Activated CD8-positive, alpha-beta T cell treated with anti-CD3 and anti-CD28 coated beads, Interleukin-2, amount 10 ng/mL, durations not matched to agents 7 days and 5 days (primary cell): ENCODE measurements around the gene KLHDC8A. TPM values are rescaled to one million over a fixed set of nuclear protein-coding genes. Genes with fewer than 3 reads are reported as not detected.

Source experiments
- ATAC-seq: fragments of 150-1000 bp; cut with Tn5 transposase; one replicate; pipeline ENCODE4 v1.10.0; 2021; ENCODE audit warnings: moderate library complexity
- CTCF ChIA-PET: fragments of 350-600 bp; sonication (Branson Sonifier 250); formaldehyde crosslinking; loops from one replicate; lab custom pipeline; 2021; ENCODE audit warnings: antibody characterized with exemption; lab: Charles Lee
- POLR2A ChIA-PET: fragments of 350-600 bp; sonication (Branson Sonifier 250); formaldehyde crosslinking; loops from one replicate; lab custom pipeline; 2021; ENCODE audit warnings: antibody characterized with exemption; lab: Charles Lee
- DNase-seq: peaks from one replicate; pipeline ENCODE4 v3.0.0-alpha.2; 2020
- H3K27ac Mint-ChIP-seq: one replicate; pipeline ENCODE4 v1.8.0; 2021; ENCODE audit warnings: mild to moderate bottlenecking, mixed read lengths
- H3K27me3 Mint-ChIP-seq: one replicate; pipeline ENCODE4 v1.8.0; 2021; ENCODE audit warnings: low read depth, mixed read lengths
- H3K36me3 Mint-ChIP-seq: one replicate; pipeline ENCODE4 v1.8.0; 2021; ENCODE audit warnings: low read depth, mixed read lengths
- H3K4me1 Mint-ChIP-seq: one replicate; pipeline ENCODE4 v1.8.0; 2021; ENCODE audit warnings: low read depth, mixed read lengths
- H3K4me3 Mint-ChIP-seq: one replicate; pipeline ENCODE4 v1.8.0; 2021; ENCODE audit warnings: mild to moderate bottlenecking, mixed read lengths
- H3K9me3 Mint-ChIP-seq: one replicate; pipeline ENCODE4 v1.8.0; 2022; ENCODE audit warnings: mixed read lengths; ENCODE audit not compliant: insufficient read depth
- total RNA-seq, 2 experiments: library from RNA; stranded (reverse); gene quantifications; one replicate each; pipeline ENCODE4 v1.2.3, GENCODE V29; 2021

Gene KLHDC8A
- total RNA-seq, 2 experiments from 2014 or later = not detected

DNA sequence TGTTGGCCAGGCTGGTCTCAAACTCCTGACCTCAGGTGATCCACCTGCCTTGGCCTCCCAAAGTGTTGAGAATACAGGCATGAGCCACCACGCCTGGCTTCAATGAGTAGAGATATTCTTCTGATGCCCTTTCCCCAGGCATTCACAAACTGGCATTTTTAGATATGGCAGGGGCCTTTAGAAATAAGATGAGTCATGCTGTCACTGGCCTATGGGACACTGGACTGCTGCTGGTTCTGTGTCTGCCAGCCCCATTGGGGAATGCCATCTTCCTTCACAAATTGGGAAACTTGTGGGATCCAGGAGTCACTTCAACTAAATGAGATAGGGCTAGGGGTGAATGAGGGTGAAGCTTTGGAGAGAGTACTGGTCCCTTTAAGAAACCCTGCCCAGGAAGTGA lies 16.0 kb downstream of the KLHDC8A start:
- Mint-ChIP-seq H3K4me1 (peaks cover 13% of the 10 kb centered on the region), H3K4me3 (no peak overlapping the region), H3K27ac (no peak overlapping the region), H3K27me3 (peaks cover 55% of the 10 kb centered on the region), H3K9me3 (no peaks in the 10 kb centered on the region), H3K36me3 (no peaks in the 10 kb centered on the region)
- CTCF ChIA-PET = interaction anchor here (0.7 to 2.1 kb wide), 3 partner anchors 67 to 184 kb away, joined by 3 to 9 read pairs (median 7); no protein-coding TSS in a partner anchor
- POLR2A ChIA-PET = no interaction called here
- DNase-seq (no peak), ATAC-seq (no peak)

DNA sequence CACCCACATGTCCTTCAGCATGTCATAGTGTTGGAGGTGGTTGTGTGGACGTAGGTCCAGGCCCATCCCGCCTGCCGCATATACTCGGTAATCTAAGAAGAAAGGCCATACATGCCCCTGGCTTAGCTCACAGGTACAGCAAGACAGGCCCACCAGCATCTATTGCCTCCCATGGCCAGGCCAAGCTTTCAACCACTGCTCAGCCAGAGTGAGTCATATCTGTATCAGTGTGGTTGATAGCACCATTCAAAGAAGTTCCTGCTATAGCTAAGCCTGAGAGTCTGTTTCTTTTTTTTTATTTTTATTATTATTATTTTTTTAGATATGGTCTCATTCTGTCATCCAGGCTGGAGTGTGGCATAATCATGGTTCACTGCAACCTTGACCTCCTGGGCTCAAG lies 17.0 kb downstream of the KLHDC8A start:
- Mint-ChIP-seq H3K27me3 (peaks cover 47% of the 10 kb centered on the region), H3K27ac (no peak overlapping the region), H3K4me1 (peaks cover 13% of the 10 kb centered on the region), H3K36me3 (no peaks in the 10 kb centered on the region), H3K4me3 (no peak overlapping the region), H3K9me3 (no peaks in the 10 kb centered on the region)
- peak; percentile 51 for ATAC-seq
- ChIA-PET POLR2A (interaction anchor here (0.9 kb wide), 1 partner anchor 9 kb away, joined by 3 read pairs; no protein-coding TSS in a partner anchor), CTCF (interaction anchor here (0.9 to 2.1 kb wide), 6 partner anchors 14 to 278 kb away, joined by 3 to 9 read pairs (median 5); no protein-coding TSS in a partner anchor)
- DNase-seq = peak; percentile 38

DNA sequence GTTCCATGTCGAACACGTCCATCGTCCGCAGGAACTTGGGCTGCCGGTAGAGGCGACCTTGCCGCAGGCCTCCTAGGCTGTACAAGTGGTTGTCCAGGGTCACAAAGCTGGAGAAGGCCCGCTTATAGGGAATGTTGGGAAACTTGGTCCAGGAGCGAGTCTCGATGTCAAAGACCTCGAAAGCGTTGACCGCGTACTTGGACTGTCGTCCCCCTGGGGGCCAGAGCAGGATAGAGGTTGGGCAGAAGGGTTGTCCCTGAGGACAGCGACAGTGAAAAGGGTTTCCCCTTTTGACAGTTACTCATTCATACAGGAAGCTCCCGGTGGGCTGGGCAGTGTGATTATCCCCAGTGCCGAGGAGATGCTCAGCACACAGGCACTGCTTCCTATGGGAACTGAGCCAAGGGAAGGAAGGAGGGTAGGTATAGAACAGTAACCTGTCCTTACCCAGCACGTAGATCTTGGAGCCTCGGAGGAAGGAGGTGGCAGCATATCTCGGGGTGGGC lies 17.5 kb downstream of the KLHDC8A start:
- Mint-ChIP-seq H3K36me3 (no peaks in the 10 kb centered on the region), H3K9me3 (no peaks in the 10 kb centered on the region), H3K27me3 (peaks cover 45% of the 10 kb centered on the region), H3K4me1 (peaks cover 13% of the 10 kb centered on the region), H3K4me3 (no peak overlapping the region), H3K27ac (no peak overlapping the region)
- ATAC-seq (no peak), DNase-seq (no peak)
- CTCF ChIA-PET = interaction anchor here (0.7 to 2.1 kb wide), 7 partner anchors 14 to 278 kb away, joined by 3 to 9 read pairs (median 5); no protein-coding TSS in a partner anchor
- POLR2A ChIA-PET = interaction anchor here (0.9 kb wide), 1 partner anchor 10 kb away, joined by 3 read pairs; no protein-coding TSS in a partner anchor

DNA sequence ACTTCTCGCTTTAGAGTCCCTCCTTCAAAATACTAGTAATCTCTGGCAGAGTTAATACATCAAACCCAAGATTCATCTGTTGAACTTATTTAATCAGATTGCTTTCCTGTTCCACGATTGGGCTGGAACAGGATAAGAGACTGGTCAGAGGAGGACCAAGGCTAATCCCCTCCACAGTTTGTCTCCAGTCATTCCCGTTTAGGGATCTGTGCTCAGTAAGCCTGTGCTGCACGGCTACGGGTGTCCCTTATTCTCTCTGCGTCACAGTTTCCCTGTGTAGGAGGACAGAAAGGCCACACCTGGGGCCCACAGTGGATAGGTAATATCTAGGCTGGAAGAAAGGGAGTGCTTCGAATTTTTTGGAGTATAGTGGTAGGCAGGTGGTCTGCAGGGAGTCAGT lies 18.7 kb downstream of the KLHDC8A start:
- H3K27me3 Mint-ChIP-seq = peaks cover 46% of the 10 kb centered on the region
- ATAC-seq (no peak), DNase-seq (no peak)
- peaks cover 13% of the 10 kb centered on the region for H3K4me1 Mint-ChIP-seq
- no peaks in the 10 kb centered on the region for H3K36me3 Mint-ChIP-seq
- no peaks in the 10 kb centered on the region for H3K9me3 Mint-ChIP-seq
- POLR2A ChIA-PET = no interaction called here
- CTCF ChIA-PET = interaction anchor here (1.4 to 25.3 kb wide), 7 partner anchors 14 to 185 kb away, joined by 7 to 1266 read pairs (median 41); partner anchors contain the start of gene NUAK2
- H3K4me3 Mint-ChIP-seq = no peak overlapping the region
- H3K27ac Mint-ChIP-seq = no peak overlapping the region

DNA sequence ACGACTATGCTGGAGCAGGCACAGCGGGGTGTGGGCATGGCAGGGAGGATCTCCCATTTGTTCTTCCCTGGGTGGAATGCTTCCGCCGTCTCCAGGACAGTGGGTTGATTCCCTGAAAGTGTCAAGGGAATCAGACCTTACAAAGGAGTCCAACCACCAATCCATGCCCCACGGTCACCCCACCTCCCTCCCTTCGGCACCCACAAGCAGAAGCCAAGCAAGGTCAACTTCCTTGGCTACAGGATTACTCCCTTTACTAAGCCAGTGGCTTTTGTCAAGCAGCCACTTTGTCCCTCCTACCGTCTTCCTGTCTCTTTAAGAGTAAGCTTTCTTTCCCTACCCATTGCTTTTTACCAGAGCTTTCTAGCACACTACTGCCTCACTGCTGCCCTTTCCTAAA lies 19.2 kb downstream of the KLHDC8A start:
- no peak for DNase-seq
- Mint-ChIP-seq H3K27ac (no peak overlapping the region), H3K4me3 (no peak overlapping the region), H3K4me1 (peaks cover 13% of the 10 kb centered on the region), H3K36me3 (no peaks in the 10 kb centered on the region), H3K9me3 (no peaks in the 10 kb centered on the region), H3K27me3 (peaks cover 41% of the 10 kb centered on the region)
- POLR2A ChIA-PET = no interaction called here
- ATAC-seq = no peak
- CTCF ChIA-PET = interaction anchor here (1.0 to 25.3 kb wide), 14 partner anchors 12 to 295 kb away, joined by 3 to 1266 read pairs (median 11); partner anchors contain the start of genes ELK4 and NUAK2

DNA sequence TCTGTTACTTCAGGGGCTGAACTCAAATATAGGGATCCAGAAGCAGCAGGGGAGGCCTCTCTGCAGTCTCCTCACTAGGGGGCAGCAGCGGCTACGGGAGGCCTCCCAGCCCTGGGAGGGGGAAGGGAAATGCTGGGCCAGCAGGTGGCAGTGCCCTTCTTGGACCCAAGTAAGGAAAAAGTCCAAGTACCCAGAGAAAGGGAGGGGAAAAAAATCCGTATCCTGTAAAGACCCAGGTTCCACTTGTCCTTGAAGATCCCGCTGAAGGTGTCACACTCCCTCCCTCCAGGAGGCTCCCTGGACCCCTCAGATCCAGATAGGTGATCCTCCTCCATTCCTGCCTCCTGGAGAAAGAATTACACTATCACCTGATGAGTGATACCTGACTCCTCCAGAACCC lies 21.0 kb downstream of the KLHDC8A start:
- CTCF ChIA-PET = interaction anchor here (0.6 to 25.3 kb wide), 27 partner anchors 10 to 323 kb away, joined by 3 to 1266 read pairs (median 5); partner anchors contain the start of gene NUAK2
- Mint-ChIP-seq H3K4me3 (no peak overlapping the region), H3K9me3 (no peaks in the 10 kb centered on the region), H3K36me3 (no peaks in the 10 kb centered on the region), H3K27me3 (peaks cover 38% of the 10 kb centered on the region), H3K27ac (no peak overlapping the region), H3K4me1 (peaks cover 11% of the 10 kb centered on the region)
- POLR2A ChIA-PET = no interaction called here
- peak; percentile 90 for ATAC-seq
- DNase-seq = peak; percentile 84

GRCh38 chr1:205332015-205332791 lies 24.5 kb downstream of the KLHDC8A start:
- ATAC-seq (no peak), DNase-seq (no peak)
- Mint-ChIP-seq H3K9me3 (no peaks in the 10 kb centered on the region), H3K4me3 (no peak overlapping the region), H3K36me3 (no peaks in the 10 kb centered on the region), H3K4me1 (no peaks in the 10 kb centered on the region), H3K27ac (no peak overlapping the region), H3K27me3 (peaks cover 38% of the 10 kb centered on the region)
- ChIA-PET CTCF (interaction anchor here (1.7 to 25.3 kb wide), 3 partner anchors 21 to 153 kb away, joined by 6 to 1266 read pairs (median 7); no protein-coding TSS in a partner anchor), POLR2A (no interaction called here)

GRCh38 chr1:205330150-205330549 lies 26.6 kb downstream of the KLHDC8A start:
- POLR2A ChIA-PET = no interaction called here
- CTCF ChIA-PET = interaction anchor here (0.9 to 25.3 kb wide), 2 partner anchors 24 to 46 kb away, joined by 4 to 1266 read pairs; no protein-coding TSS in a partner anchor
- Mint-ChIP-seq H3K4me3 (no peak overlapping the region), H3K36me3 (no peaks in the 10 kb centered on the region), H3K27me3 (peaks cover 44% of the 10 kb centered on the region), H3K27ac (no peak overlapping the region), H3K4me1 (peaks cover 4% of the 10 kb centered on the region), H3K9me3 (no peaks in the 10 kb centered on the region)
- DNase-seq = no peak
- ATAC-seq = no peak

- ChIA-PET POLR2A (no interaction called here), CTCF (interaction anchor here (0.9 to 25.3 kb wide), 2 partner anchors 24 to 45 kb away, joined by 4 to 1266 read pairs; no protein-coding TSS in a partner anchor)
- Mint-ChIP-seq H3K4me1 (peaks cover 7% of the 10 kb centered on the region), H3K27ac (no peak overlapping the region), H3K36me3 (no peaks in the 10 kb centered on the region), H3K9me3 (no peaks in the 10 kb centered on the region), H3K27me3 (peaks cover 48% of the 10 kb centered on the region), H3K4me3 (no peak overlapping the region)
- no peak for DNase-seq
- no peak for ATAC-seq
Measured at GRCh38 chr1:205329719-205330118, 27.0 kb downstream of the KLHDC8A start.

GRCh38 chr1:205328476-205328875 lies 28.2 kb downstream of the KLHDC8A start:
- Mint-ChIP-seq H3K27ac (no peak overlapping the region), H3K4me1 (peaks cover 8% of the 10 kb centered on the region), H3K4me3 (no peak overlapping the region), H3K36me3 (no peaks in the 10 kb centered on the region), H3K27me3 (peaks cover 51% of the 10 kb centered on the region), H3K9me3 (no peaks in the 10 kb centered on the region)
- DNase-seq (no peak), ATAC-seq (no peak)
- CTCF ChIA-PET = interaction anchor here (0.8 to 25.3 kb wide), 4 partner anchors 11 to 60 kb away, joined by 3 to 1266 read pairs (median 3); no protein-coding TSS in a partner anchor
- POLR2A ChIA-PET = no interaction called here

- peaks cover 10% of the 10 kb centered on the region for H3K4me1 Mint-ChIP-seq
- no peaks in the 10 kb centered on the region for H3K36me3 Mint-ChIP-seq
- no peak overlapping the region for H3K27ac Mint-ChIP-seq
- ATAC-seq (no peak), DNase-seq (no peak)
- H3K4me3 Mint-ChIP-seq = no peak overlapping the region
- ChIA-PET POLR2A (interaction anchor here (0.8 kb wide), 1 partner anchor 14 kb away, joined by 3 read pairs; no protein-coding TSS in a partner anchor), CTCF (interaction anchor here (0.8 to 25.3 kb wide), 9 partner anchors 9 to 198 kb away, joined by 3 to 1266 read pairs (median 12); no protein-coding TSS in a partner anchor)
- peaks cover 47% of the 10 kb centered on the region for H3K27me3 Mint-ChIP-seq
- H3K9me3 Mint-ChIP-seq = no peaks in the 10 kb centered on the region
Measured at GRCh38 chr1:205326812-205327466, 29.8 kb downstream of the KLHDC8A start.
